Parathyroid adenoma (tissue), 2 donors: ENCODE measurements around the gene GPRIN2.

Experiments used
- H2AFZ ChIP-seq: fragments of 300-600 bp; sonication (generic); one replicate; pipeline ENCODE4 v1.7.0; 2017; ENCODE audit warnings: antibody characterized with exemption, mild to moderate bottlenecking
- H3K27ac ChIP-seq: fragments of 300-600 bp; sonication (generic); one replicate; pipeline ENCODE4 v1.7.0; 2017
- H3K27me3 ChIP-seq: fragments of 300-600 bp; sonication (generic); one replicate; pipeline ENCODE4 v1.7.0; 2017; ENCODE audit warnings: low read length; ENCODE audit not compliant: control insufficient read depth, insufficient read depth
- H3K36me3 ChIP-seq: fragments of 300-600 bp; sonication (generic); one replicate; pipeline ENCODE4 v1.7.0; 2017; ENCODE audit warnings: low read length; ENCODE audit not compliant: control insufficient read depth, insufficient read depth
- H3K4me1 ChIP-seq: fragments of 300-600 bp; sonication (generic); one replicate; pipeline ENCODE4 v1.7.0; 2017; ENCODE audit warnings: control low read depth
- H3K4me2 ChIP-seq: fragments of 300-600 bp; sonication (generic); one replicate; pipeline ENCODE4 v1.7.0; 2017; ENCODE audit warnings: low read length
- H3K4me3 ChIP-seq: fragments of 300-600 bp; sonication (generic); one replicate; pipeline ENCODE4 v1.7.0; 2017; ENCODE audit warnings: low read depth, low read length
- H3K79me2 ChIP-seq: fragments of 300-600 bp; sonication (generic); one replicate; pipeline ENCODE4 v1.7.0; 2017; ENCODE audit warnings: control low read depth
- H3K9ac ChIP-seq: fragments of 300-600 bp; sonication (generic); one replicate; pipeline ENCODE4 v1.7.0; 2017; ENCODE audit warnings: mild to moderate bottlenecking
- H3K9me3 ChIP-seq: fragments of 300-600 bp; sonication (generic); one replicate; pipeline ENCODE4 v1.7.0; 2017; ENCODE audit warnings: low read length; ENCODE audit not compliant: control insufficient read depth
- TF ChIP-seq, protein P1 (sequence below): fragments of 300-600 bp; sonication (generic); IDR thresholded peaks from one replicate; pipeline ENCODE4 v1.7.0; 2017; ENCODE audit warnings: antibody characterized with exemption, mild to moderate bottlenecking
- donor health status: primary hyperparathyroidism.

Gene GPRIN2

GRCh38 chr10:46520381-46520780 lies 36.1 kb downstream of the GPRIN2 start:
- Histone ChIP-seq H3K79me2 (no peaks in the 10 kb centered on the region), H3K9me3 (no peaks in the 10 kb centered on the region), H3K4me2 (no peak overlapping the region), H3K27me3 (no peaks in the 10 kb centered on the region), H3K36me3 (no peaks in the 10 kb centered on the region), H2AFZ (no peak overlapping the region), H3K4me3 (no peak overlapping the region), H3K4me1 (no peaks in the 10 kb centered on the region), H3K9ac (no peak overlapping the region), H3K27ac (no peak overlapping the region)
- TF ChIP-seq, protein P1, sequence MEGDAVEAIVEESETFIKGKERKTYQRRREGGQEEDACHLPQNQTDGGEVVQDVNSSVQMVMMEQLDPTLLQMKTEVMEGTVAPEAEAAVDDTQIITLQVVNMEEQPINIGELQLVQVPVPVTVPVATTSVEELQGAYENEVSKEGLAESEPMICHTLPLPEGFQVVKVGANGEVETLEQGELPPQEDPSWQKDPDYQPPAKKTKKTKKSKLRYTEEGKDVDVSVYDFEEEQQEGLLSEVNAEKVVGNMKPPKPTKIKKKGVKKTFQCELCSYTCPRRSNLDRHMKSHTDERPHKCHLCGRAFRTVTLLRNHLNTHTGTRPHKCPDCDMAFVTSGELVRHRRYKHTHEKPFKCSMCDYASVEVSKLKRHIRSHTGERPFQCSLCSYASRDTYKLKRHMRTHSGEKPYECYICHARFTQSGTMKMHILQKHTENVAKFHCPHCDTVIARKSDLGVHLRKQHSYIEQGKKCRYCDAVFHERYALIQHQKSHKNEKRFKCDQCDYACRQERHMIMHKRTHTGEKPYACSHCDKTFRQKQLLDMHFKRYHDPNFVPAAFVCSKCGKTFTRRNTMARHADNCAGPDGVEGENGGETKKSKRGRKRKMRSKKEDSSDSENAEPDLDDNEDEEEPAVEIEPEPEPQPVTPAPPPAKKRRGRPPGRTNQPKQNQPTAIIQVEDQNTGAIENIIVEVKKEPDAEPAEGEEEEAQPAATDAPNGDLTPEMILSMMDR = no peak

- H3K9ac ChIP-seq = no peak overlapping the region
- no peak overlapping the region for H2AFZ ChIP-seq
- no peak overlapping the region for H3K27ac ChIP-seq
- no peak overlapping the region for H3K4me3 ChIP-seq
- H3K9me3 ChIP-seq = no peaks in the 10 kb centered on the region
- TF ChIP-seq, protein P1 = no peak
- H3K79me2 ChIP-seq = no peaks in the 10 kb centered on the region
- no peaks in the 10 kb centered on the region for H3K27me3 ChIP-seq
- H3K4me1 ChIP-seq = no peaks in the 10 kb centered on the region
- no peaks in the 10 kb centered on the region for H3K36me3 ChIP-seq
- H3K4me2 ChIP-seq = no peak overlapping the region
Observed at GRCh38 chr10:46518028-46518725, 38.3 kb downstream of the GPRIN2 start.

DNA sequence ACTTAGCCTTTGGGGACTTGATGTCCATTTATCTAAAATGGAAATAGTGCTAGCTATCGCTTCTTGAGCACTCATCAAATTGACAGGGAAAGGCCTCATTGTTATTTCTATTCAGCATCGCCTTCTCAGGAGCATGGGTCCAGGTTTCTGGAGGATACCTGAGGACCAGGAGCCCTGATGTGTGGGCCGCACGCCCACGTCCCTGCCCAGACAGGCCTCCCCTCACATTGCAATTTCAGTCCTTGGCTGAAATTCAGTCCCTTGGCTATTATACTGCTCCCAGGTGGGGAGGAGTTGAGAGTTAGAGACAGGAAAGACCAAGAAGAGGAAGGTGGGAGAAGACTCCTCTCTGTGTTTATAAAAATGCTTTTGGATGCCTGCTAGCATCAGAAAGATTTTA lies 38.9 kb downstream of the GPRIN2 start:
- Histone ChIP-seq H3K79me2 (no peaks in the 10 kb centered on the region), H3K27me3 (no peaks in the 10 kb centered on the region), H3K27ac (no peak overlapping the region), H3K4me3 (no peak overlapping the region), H3K4me2 (no peak overlapping the region), H3K9ac (no peak overlapping the region), H2AFZ (no peak overlapping the region), H3K4me1 (no peaks in the 10 kb centered on the region), H3K36me3 (no peaks in the 10 kb centered on the region), H3K9me3 (no peaks in the 10 kb centered on the region)
- TF ChIP-seq, protein P1 = no peak

- H2AFZ ChIP-seq = no peak overlapping the region
- H3K9me3 ChIP-seq = no peaks in the 10 kb centered on the region
- no peaks in the 10 kb centered on the region for H3K27me3 ChIP-seq
- no peaks in the 10 kb centered on the region for H3K79me2 ChIP-seq
- TF ChIP-seq, protein P1 = no peak
- no peaks in the 10 kb centered on the region for H3K4me1 ChIP-seq
- no peaks in the 10 kb centered on the region for H3K36me3 ChIP-seq
- no peak overlapping the region for H3K4me2 ChIP-seq
- H3K27ac ChIP-seq = no peak overlapping the region
- H3K9ac ChIP-seq = no peak overlapping the region
- no peak overlapping the region for H3K4me3 ChIP-seq
Observed at GRCh38 chr10:46516660-46517416, 39.6 kb downstream of the GPRIN2 start.
